Fibroblast of peridontal ligament (primary cell): ENCODE measurements around the gene OR4N2.
"Not testable (repeated sequence)": the region's sequence is repeated elsewhere in the genome, so short reads cannot be mapped to it uniquely, and the experiment has no call there.

Experiments used
- DNase-seq: peaks from one replicate; pipeline ENCODE4 v3.0.0-alpha.2; 2010; ENCODE audit errors: extremely low read depth

OR4N2 gene

GRCh38 chr14:19834203-19834848 lies 30.8 kb downstream of the OR4N2 start:
- not testable (repeated sequence) for DNase-seq

GRCh38 chr14:19838433-19838832 lies 34.9 kb downstream of the OR4N2 start:
- no peak for DNase-seq

- DNase-seq = no peak
Measured at GRCh38 chr14:19851365-19851764, 47.8 kb downstream of the OR4N2 start.

- not testable (repeated sequence) for DNase-seq
Measured at GRCh38 chr14:19866061-19866669, 62.6 kb downstream of the OR4N2 start.

- DNase-seq = no peak
Measured at GRCh38 chr14:19873178-19873577, 69.6 kb downstream of the OR4N2 start.

- DNase-seq = no peak
Measured at GRCh38 chr14:19874842-19875241, 71.3 kb downstream of the OR4N2 start, which contains the start of gene OR4K2. TSS of gene OR4K2 (plus strand) at chr14:19875142. CDS start at chr14:19876268, 1,126 bp downstream.

GRCh38 chr14:19878029-19878642 lies 74.6 kb downstream of the OR4N2 start:
- DNase-seq = peak; percentile 0
